ENCODE results near the gene CFAP221.
"Not testable (repeated sequence)": the region's sequence is repeated elsewhere in the genome, so short reads cannot be mapped to it uniquely, and the experiment has no call there.

Gene CFAP221

GRCh38 chr2:119591523-119591922 lies 47.3 kb downstream of the CFAP221 start:
- DNase-seq = no peak

GRCh38 chr2:119592436-119592835 lies 48.2 kb downstream of the CFAP221 start:
- DNase-seq = no peak

DNA sequence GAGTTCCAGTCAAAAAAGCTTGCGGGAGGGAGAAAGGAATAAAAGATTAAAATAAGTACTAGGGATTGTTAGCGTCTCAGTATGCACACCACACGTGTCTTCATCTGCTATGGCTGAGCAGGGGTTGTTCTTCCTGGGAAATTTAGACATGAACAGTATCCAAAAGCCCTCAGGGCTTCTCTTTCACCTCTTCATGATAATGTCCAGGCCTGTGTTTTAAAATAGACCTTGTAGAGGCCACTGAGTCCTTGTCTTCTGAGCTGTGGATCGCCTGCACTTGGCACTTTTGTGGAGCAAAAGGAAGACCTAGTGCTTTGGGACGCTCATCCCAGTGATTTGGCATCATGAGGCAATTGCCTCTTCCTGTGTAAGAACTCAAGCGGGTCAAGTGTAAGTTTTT lies 52.4 kb downstream of the CFAP221 start:
- no peak for DNase-seq

DNA sequence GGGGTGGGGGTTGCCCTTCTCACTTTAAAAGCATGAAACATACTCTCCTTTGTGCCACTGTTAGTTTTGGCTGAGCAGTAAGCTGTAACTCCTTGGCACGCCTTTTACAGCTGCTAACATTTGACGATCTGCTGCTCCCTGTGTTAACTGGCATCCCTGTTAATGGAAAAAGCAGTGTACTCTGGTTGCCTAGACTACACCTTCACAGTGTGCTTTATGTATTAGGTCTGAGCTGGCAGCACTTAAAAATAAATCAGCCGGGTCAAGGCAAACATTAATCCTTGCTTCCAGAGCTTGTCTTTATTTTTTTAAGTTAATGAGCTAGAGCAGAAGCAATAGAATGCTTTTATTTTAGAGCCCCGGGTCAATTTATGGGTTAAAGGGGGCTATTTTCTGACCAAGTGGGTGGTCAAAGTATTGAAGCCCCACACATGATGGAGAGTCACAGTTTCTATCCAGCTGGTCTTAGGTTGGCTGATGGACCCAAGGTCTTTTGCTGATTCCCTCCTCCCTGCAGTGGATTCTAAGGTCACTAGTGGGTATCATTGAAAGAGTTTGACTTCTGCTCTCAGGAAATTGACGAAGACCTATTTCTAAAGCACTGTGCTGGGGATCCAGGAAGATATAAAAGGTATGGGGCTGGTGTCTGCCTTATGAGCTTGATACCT lies 54.5 kb downstream of the CFAP221 start:
- no peak for DNase-seq

DNA sequence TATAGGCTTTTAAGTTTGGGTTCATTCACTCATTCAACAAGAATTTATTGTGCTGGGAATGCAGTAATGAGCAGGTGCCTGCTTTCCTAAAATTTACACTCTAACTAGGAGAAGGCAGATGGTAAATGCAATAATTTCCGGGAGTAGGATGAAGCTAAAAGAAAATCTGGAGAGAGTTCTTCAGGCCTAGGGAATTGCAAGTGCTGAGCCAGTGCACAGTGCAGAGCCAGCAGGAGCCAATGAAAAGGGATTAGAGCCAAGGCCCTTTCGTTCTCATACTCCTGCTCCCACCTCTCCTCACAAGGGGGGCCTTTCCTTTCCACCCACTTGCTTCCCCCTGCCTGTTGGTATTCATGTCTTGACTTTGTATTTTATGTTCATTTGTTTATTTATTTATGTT lies 55.1 kb downstream of the CFAP221 start:
- no peak for DNase-seq

DNA sequence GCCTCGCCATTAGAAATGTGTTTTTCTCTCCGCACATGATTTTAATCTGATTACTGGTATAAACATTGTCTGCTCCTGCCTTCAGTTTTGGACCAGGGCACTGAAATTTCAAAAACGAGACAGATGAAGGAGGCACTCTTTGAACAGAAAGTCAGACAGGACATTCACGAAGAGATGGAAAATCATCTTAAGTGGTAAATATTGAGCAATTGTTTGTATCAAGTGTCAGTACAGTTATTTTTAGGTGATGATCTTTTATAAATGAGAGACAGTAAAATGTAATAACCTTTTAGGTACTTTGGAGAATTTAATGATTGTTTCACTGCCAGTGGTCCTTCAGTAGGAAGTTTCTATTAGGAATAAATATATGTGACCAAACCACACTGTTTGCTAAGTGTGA lies 60.8 kb downstream of the CFAP221 start:
- DNase-seq = no peak

- no peak for DNase-seq
Measured at GRCh38 chr2:119606674-119607073, 62.4 kb downstream of the CFAP221 start.

DNA sequence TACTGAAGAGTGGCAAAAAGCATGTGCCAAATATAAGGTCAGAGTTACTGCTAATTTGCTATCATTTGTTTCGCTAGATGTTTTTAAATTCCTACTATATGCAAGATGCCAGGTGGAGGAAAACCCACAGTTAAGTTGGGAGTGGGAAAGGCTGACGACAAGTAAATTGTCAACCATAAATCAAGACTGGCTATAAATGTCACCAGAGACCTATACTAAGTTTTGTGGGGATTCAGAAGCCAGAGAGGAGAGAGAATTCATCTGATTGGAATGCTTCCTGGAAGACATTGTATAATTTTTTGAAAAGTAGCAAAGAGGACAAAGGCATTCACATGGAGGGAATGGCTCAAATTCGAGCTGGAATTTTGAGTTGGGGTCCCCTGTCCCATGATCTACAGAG lies 64.3 kb downstream of the CFAP221 start:
- DNase-seq = no peak

DNA sequence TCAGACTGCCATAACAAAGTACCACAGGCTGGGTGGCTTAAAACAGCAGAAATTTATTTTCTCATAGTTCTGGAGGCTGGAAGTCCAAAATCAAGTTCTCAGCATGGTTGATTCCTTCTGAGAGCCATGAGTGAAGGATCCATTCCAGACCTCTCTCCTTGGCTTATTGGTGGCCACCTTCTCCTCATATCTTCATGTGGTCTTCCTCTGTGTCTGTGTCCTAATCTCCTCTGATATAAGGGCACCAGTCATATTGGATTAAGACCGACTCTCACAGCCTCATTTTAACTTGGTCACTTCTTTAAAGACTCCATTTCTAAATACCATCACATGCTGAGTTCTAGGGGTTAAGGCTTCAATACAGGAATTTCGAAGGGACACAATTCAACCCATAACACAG lies 65.1 kb downstream of the CFAP221 start:
- no peak for DNase-seq

DNA sequence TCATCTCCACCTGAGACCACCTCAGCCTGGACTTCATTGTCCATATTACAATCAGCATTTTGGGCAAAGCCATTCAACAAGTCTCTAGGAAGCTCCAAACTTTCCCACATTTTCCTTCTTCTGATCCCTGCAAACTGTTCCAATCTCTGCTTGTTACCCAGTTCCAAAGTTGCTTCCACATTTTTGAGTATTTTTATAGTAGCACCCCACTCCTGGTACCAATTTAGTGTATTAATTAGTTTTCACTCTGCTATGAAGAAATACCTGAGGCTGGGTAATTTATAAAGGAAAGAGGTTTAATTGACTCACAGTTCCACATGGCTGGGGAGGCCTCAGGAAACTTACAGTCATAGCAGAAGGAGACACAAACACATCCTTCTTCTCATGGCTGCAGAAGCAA lies 69.9 kb downstream of the CFAP221 start:
- not testable (repeated sequence) for DNase-seq

DNA sequence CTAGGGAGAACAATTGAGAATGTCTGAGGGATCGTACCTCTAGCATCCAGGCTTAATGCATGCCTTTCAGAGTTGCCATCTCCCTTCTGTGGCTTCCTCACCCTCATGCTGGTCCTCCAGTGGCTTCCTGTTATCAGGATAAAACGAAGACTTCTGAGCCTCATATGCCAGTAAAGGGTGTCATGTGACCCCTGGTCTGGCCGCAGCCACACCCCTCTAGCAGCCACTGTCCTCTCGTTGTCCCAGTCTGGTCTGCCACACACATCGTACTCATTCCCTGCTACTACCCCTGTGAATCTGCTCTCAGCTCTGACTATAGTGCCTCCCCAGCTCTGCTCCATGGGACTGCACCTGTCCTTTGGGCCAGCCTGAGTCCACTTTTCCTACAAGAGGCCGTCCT lies 72.2 kb downstream of the CFAP221 start:
- DNase-seq = no peak

DNA sequence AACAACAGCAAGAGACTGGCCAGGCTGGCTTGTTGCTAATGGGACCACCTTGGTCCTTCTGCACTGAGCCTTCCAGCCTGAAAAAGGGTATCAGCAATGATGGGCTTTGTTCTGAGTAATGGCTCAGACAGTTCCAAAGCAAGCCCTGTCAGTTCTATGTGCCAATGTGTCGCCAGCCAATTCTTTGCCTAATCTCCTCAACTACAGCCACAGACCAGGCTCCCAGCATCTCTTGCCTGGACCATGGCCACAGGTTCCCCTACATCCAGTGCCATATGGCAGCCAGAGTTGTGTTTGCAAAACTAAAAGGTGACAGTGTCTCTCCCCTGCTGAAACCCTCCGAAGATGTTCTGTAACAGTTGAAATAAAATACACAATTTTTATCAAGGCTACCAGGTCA lies 73.2 kb downstream of the CFAP221 start:
- no peak for DNase-seq

GRCh38 chr2:119618725-119619124 lies 74.5 kb downstream of the CFAP221 start:
- DNase-seq = not testable (repeated sequence)

- DNase-seq = no peak
Measured at GRCh38 chr2:119625226-119625625, 81.0 kb downstream of the CFAP221 start.

DNA sequence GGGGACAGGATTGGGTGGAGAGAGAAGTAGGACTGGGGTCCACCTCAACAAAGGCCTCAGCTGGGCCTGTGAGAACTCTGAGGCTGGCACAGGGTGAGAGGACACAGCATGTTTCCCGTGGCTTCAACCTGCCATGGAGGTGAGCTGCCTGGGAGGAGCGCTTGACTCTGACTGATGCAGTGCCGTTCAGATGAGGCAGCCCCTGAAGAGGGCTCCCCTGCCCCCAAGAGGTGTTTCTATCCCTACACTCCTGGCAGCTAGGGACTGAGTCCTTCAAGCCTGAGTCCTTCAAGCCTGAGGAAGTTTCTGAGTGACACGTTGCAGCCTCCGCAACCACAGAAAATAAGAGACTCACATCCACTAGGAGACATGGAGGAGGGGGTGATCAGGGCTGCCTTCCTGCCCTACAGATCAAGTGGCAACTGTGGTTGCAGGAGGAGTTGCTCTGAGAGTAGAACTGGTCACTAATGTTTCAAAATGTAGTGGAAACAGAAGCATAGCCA lies 85.1 kb downstream of the CFAP221 start:
- DNase-seq = no peak

- DNase-seq = no peak
Measured at GRCh38 chr2:119630121-119630520, 85.9 kb downstream of the CFAP221 start.

GRCh38 chr2:119637371-119637770 lies 93.1 kb downstream of the CFAP221 start:
- DNase-seq = no peak

DNA sequence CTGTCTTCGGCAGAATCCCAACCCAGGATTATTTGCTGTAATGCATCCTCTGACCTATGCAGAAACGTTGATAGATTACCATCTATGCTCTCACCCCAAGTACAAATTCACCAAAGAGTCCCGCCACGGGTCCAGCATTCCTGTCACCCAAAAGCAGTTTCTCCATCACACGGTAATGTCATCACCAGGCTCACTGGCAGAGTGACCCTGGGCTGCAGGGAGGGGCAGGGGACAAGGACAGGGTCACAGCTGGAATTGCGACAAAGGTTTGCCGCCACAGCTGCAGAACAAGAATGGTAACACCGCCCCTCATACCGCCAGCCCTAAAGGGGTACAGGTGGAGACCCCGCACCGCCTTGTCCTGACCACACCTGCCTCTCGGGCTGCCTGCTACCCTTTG lies 94.0 kb downstream of the CFAP221 start:
- no peak for DNase-seq

GRCh38 chr2:119638685-119639554 lies 94.7 kb downstream of the CFAP221 start:
- no peak for DNase-seq

DNA sequence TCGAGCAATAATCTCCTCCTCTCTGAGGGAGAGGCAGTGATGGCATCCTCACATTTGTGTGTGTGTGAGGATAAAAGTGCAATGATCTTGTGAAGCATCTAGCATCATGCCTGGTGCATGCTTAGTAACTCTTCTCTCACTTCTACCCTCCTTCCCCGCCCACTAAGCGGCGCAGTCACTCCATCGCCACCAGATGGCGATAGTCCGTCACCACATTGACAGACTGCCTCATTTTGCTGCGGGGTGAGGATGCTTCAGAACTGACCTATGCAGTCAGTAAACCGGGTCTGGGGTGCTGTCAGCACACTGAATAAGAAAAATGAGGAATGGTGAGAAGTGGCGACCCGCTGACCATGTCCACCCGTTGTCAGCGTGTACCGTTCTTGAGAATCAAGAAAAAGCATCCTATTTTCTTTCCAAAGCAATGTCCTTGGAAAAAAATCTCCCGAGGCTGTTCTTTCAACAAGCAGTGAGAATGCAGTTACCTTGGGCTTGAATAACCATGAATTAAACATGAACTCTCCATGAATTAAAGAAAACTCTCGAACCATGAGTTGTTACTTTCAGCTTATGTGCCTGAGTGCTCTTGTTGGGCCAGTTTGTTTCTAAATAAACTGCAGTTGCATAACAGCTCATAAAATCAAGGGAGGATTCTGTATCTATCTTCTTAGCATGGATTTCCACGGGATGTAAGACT lies 97.5 kb downstream of the CFAP221 start:
- DNase-seq = peak; percentile 57

GRCh38 chr2:119644186-119644585 lies 99.9 kb downstream of the CFAP221 start:
- DNase-seq = no peak

- no peak for DNase-seq
Measured at GRCh38 chr2:119645173-119645855, 101.1 kb downstream of the CFAP221 start.

DNA sequence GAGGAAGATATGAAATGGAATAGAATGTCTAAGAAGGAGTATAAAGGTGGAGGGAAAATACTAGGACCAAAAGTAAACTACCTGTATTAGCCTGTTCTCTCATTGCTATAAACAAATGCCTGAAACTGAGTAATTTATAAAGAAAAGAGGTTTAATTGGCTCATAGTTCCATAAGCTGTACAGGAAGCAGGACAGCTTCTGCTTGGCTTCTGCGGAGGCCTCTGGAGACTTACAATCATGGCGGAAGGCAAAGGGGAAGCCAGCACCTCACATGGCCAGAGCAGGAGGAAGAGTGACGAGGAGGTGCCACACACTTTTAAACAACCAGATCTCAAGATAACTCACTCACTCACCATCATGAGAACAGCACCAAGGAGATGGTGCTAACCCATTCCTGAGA lies 101.9 kb downstream of the CFAP221 start:
- no peak for DNase-seq
